Smooth muscle cell (in vitro differentiated cells): Measurements from ENCODE around the gene IGF2. TPM values are rescaled to one million over a fixed set of nuclear protein-coding genes. Genes with fewer than 3 reads are reported as not detected.

Source experiments
- DNase-seq: peaks from one replicate; lab custom pipeline; 2025; ENCODE audit not compliant: unreplicated experiment; lab: John Stamatoyannopoulos, UW
- H2AFZ ChIP-seq: fragments of 200-600 bp; sonication (generic); 2 replicates; pipeline ENCODE4 v1.6.0; 2016; ENCODE audit warnings: antibody characterized with exemption, low read depth, mild to moderate bottlenecking
- H3F3A ChIP-seq: fragments of 200-600 bp; sonication (generic); 2 replicates; pipeline ENCODE4 v1.6.0; 2017; ENCODE audit warnings: antibody characterized with exemption, low read depth
- H3K27ac ChIP-seq: fragments of 200-600 bp; sonication (generic); 2 replicates; pipeline ENCODE4 v1.5.1; 2016; ENCODE audit warnings: low read depth, mild to moderate bottlenecking
- H3K27me3 ChIP-seq: fragments of 200-600 bp; sonication (generic); 2 replicates; pipeline ENCODE4 v1.6.1; 2016; ENCODE audit warnings: low read depth, mild to moderate bottlenecking
- H3K36me3 ChIP-seq: fragments of 200-600 bp; sonication (generic); 2 replicates; pipeline ENCODE4 v1.5.1; 2016; ENCODE audit warnings: low read depth
- H3K4me1 ChIP-seq: fragments of 200-600 bp; sonication (generic); 2 replicates; pipeline ENCODE4 v1.5.1; 2016; ENCODE audit warnings: low read depth
- H3K4me2 ChIP-seq: fragments of 200-600 bp; sonication (generic); 2 replicates; pipeline ENCODE4 v1.6.0; 2016; ENCODE audit warnings: mild to moderate bottlenecking
- H3K4me3 ChIP-seq: fragments of 200-600 bp; sonication (generic); 2 replicates; pipeline ENCODE4 v1.5.1; 2016; ENCODE audit warnings: mild to moderate bottlenecking
- H3K79me2 ChIP-seq: fragments of 200-600 bp; sonication (generic); 2 replicates; pipeline ENCODE4 v1.6.0; 2016; ENCODE audit warnings: low read depth, mild to moderate bottlenecking
- H3K9ac ChIP-seq: fragments of 200-600 bp; sonication (generic); 2 replicates; pipeline ENCODE4 v1.6.0; 2016; ENCODE audit warnings: low read depth
- H3K9me3 ChIP-seq: fragments of 200-600 bp; sonication (generic); replicated peaks from 2 replicates; pipeline ENCODE4 v1.5.1; 2016; ENCODE audit warnings: low read depth
- H4K20me1 ChIP-seq: fragments of 200-600 bp; sonication (generic); 2 replicates; pipeline ENCODE4 v1.6.0; 2016; ENCODE audit warnings: low read depth
- WGBS: methylation state at CpG from one replicate; pipeline ENCODE4 v1.1.7; 2016; ENCODE audit warnings: low lambda C conversion rate; 5-methylcytosine and 5-hydroxymethylcytosine counted together
- polyA plus RNA-seq: library from polyadenylated mRNA; unstranded; fragments of >200 nt; fragmentation: Nextera tagmentation; extraction: Ambion mirVana; gene quantifications from 2 replicates; pipeline ENCODE4 v1.2.1, GENCODE V29; 2016
- total RNA-seq: library from RNA; depleted of rRNA; stranded (reverse); fragments of >200 nt; gene quantifications from 2 replicates; pipeline ENCODE4 v1.2.3, GENCODE V29; 2014
- TF ChIP-seq, protein P1 (sequence below): fragments of 200-600 bp; sonication (generic); IDR thresholded peaks from 2 replicates; pipeline ENCODE4 v1.5.1; 2017; ENCODE audit warnings: borderline replicate concordance, mild to moderate bottlenecking, antibody characterized with exemption; ENCODE audit not compliant: insufficient read depth, poor library complexity, severe bottlenecking

Gene IGF2
- total and polyA plus RNA-seq, 2 experiments from 2014 or later, result 2,086 to 3,877 TPM

DNA sequence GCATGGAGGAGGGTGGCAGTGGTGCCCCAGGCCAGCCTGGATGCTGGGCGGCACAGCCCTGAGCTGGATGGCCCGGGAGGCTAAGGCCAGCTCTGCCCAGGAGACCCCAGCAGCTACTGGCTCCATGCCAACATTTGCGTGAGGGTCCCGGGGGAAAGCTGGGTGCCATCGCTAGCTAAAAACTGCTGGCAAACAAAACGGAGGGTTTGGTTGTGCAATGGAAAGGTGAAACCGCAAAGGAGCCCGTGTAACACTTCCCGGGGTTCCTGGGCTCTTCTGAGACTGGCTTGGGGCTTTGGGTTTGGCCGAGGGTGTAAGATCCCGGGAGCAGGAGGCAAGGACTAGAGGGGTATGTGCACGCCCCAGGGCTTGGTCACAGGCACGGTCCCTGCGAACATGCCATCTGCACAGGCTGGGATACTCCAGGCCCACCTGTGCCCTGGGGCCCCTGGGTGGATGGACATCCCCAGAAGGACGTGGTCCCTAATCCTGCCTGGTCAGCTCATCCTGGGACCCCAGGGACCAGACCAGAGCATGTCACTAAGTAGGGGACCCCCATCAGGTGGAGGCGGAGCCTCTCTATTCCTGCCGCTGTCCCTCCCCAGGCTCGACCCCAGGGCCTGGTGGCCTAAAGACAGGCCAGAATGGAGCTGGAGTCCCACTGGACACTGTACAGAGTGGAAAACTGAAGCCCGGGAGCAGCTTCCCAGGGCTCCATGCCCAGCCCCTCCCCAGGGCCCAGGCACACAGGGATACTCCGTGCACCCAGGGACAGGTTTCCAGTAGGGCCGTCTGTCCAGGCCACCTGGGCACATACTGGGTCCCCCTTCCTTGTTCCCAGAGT, 44.6 kb downstream of the IGF2 start:
- no peak for DNase-seq
- peaks cover 14% of the 10 kb centered on the region for H3K4me1 ChIP-seq
- H3K79me2 ChIP-seq, result no peaks in the 10 kb centered on the region
- H3F3A ChIP-seq, result no peaks in the 10 kb centered on the region
- H3K27ac ChIP-seq, result no peak overlapping the region
- H3K9me3 ChIP-seq, result no peaks in the 10 kb centered on the region
- no peaks in the 10 kb centered on the region for H3K27me3 ChIP-seq
- H4K20me1 ChIP-seq, result no peaks in the 10 kb centered on the region
- TF ChIP-seq, protein P1, sequence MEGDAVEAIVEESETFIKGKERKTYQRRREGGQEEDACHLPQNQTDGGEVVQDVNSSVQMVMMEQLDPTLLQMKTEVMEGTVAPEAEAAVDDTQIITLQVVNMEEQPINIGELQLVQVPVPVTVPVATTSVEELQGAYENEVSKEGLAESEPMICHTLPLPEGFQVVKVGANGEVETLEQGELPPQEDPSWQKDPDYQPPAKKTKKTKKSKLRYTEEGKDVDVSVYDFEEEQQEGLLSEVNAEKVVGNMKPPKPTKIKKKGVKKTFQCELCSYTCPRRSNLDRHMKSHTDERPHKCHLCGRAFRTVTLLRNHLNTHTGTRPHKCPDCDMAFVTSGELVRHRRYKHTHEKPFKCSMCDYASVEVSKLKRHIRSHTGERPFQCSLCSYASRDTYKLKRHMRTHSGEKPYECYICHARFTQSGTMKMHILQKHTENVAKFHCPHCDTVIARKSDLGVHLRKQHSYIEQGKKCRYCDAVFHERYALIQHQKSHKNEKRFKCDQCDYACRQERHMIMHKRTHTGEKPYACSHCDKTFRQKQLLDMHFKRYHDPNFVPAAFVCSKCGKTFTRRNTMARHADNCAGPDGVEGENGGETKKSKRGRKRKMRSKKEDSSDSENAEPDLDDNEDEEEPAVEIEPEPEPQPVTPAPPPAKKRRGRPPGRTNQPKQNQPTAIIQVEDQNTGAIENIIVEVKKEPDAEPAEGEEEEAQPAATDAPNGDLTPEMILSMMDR, result no peak
- H3K9ac ChIP-seq, result no peak overlapping the region
- H2AFZ ChIP-seq, result no peak overlapping the region
- 95% methylated on average over 20 of the region's 21 CpGs for WGBS
- H3K4me2 ChIP-seq, result no peak overlapping the region
- no peak overlapping the region for H3K4me3 ChIP-seq
- no peaks in the 10 kb centered on the region for H3K36me3 ChIP-seq

DNA sequence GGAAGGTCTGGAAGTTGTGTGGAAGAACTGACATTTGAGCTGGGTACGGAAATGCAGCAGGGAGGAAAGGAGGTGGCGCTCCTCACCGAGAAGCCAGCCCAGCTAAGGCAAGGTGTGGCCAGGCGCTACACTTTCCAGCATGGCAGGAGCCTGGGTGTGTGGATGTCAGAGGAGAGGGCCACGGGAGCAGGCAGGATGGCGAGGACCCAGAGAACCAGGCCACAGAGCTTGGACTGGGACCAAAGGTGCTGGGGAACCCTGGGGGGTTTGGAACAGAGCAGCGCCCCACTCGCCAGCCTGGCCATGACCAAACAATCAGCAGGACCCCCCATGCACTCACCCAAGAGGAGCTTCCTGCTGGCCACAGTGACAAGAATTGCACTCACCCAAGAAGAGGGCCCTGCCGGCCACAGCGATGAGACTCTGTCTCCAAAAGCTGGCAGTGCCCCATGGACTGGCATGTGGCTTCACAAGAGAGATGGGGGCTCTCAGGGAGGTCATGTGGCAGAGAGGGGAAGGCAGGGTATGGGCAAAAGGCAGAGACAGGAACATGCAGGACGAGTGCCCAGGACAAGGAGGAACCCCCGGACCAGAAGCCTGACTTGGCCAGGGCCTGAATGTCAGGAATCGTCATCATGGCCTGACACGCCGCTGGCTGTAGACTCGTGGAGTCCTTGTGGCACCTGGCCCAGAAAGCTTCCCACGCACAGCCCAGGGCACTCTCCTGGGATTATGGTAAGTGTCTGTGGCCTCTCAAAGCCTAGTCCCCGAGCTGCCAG, 45.4 kb downstream of the IGF2 start:
- no peak overlapping the region for H3K4me2 ChIP-seq
- H3F3A ChIP-seq, result no peaks in the 10 kb centered on the region
- 97% methylated on average over 18 of the region's 18 CpGs for WGBS
- H3K4me1 ChIP-seq, result peaks cover 14% of the 10 kb centered on the region
- H3K27me3 ChIP-seq, result no peaks in the 10 kb centered on the region
- no peak overlapping the region for H3K27ac ChIP-seq
- no peak overlapping the region for H3K9ac ChIP-seq
- H2AFZ ChIP-seq, result no peak overlapping the region
- TF ChIP-seq, protein P1, result no peak
- no peaks in the 10 kb centered on the region for H3K36me3 ChIP-seq
- H3K9me3 ChIP-seq, result no peaks in the 10 kb centered on the region
- no peaks in the 10 kb centered on the region for H3K79me2 ChIP-seq
- H3K4me3 ChIP-seq, result no peak overlapping the region
- no peak for DNase-seq
- H4K20me1 ChIP-seq, result no peaks in the 10 kb centered on the region

DNA sequence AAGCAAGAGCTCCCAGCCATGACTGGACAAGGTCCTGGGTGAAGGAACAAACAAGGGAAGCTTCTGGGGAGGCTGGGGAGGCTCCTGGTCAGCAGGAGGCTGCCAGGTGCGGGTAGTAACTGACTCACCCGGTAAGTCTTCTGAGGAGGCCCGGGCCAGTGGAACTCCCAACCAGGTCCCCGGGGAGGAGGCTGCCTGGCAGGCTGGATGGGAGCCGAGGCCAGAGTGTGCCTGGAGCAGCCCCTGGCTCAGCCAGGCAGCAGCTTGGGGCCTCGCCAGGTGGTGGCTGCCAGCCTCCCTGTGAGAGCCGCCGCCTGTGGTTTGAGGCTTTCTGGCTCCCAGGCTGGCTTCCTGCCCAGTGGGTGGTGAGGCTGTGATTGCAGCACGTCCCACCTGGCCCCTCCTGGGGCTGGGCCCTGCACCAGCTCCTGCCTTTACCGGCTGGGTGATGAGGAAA, 46.2 kb downstream of the IGF2 start:
- Histone ChIP-seq H3K27ac (no peak overlapping the region), H3K36me3 (no peaks in the 10 kb centered on the region), H3K4me2 (no peak overlapping the region), H3F3A (no peaks in the 10 kb centered on the region), H3K27me3 (no peaks in the 10 kb centered on the region), H2AFZ (no peak overlapping the region), H3K79me2 (no peaks in the 10 kb centered on the region), H3K9me3 (no peaks in the 10 kb centered on the region), H3K4me3 (no peak overlapping the region), H3K9ac (no peak overlapping the region), H4K20me1 (no peaks in the 10 kb centered on the region), H3K4me1 (peaks cover 14% of the 10 kb centered on the region)
- WGBS, result 85% methylated on average over 9 of the region's 10 CpGs
- TF ChIP-seq, protein P1, result no peak
- no peak for DNase-seq
